GM19328 (cell line): ENCODE data around the gene SMCHD1.

ENCODE experiments used
- ATAC-seq: cut with Tn5 transposase; IDR thresholded peaks from one replicate; pipeline ENCODE4 v1.9.1; 2021; ENCODE audit warnings: mild to moderate bottlenecking, moderate library complexity; ENCODE audit not compliant: unreplicated experiment

The SMCHD1 gene

DNA sequence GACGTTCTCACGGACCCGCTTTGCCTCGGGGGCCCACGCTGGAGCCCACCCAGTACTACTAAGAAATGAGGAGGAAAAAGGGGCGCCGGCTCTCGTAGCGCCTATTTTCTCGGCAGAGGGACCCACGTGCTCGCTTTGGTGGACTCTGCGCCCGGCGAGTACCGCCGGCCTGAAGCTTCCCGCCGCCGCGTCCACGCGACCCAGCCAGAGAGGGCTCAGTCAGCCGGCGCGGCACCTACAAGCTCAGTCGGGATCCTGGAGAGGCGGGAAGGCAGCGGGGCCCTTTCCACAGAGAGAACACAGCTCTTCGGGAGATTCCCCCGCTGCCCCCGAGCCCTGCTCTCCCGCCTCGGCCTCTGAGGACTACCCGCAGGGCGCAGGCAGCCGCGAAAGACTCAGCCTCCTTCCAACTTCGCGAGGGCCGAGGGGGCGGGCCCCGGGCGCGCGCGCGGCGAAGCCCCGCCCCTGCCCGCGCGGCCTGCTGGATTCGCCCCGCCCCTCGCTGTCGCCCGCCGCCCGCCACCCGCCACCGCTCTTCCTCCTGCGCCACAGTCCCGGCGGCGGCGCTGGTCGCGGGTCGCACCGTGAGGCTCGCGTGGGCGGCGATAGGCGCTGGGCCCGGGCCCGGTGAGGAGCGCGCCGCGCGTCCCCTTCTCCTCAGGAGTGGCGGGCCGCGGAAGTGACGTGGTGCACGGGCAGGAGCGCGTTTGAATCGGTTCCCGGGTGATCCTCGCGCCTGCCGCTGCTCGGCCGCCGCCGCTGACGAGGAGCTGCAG, at the start of gene SMCHD1:
SMCHD1 (plus strand) TSS at position 549 of the 776 bp plus-strand sequence. CDS start 350 bp downstream, outside the sequence.
- ATAC-seq, result peak; percentile 63

DNA sequence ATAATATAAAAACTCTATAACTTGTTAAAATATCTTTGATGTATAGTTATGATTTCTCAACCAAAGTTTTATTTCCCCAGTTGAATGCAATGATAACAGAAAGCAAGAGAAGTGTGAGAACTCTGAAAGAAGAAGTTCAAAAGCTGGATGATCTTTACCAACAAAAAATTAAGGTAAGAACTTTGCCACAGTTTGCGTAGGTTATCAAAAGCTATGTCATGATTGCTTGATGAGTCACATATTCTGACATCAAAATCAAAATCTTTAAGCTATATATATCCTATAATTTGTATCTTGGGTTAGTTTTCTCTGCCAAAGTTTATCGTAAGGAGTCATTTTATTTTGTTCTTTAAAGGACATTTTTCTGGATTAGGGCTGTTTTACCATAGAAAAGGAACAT, 49.2 kb upstream of the SMCHD1 start:
- ATAC-seq, result no peak

DNA sequence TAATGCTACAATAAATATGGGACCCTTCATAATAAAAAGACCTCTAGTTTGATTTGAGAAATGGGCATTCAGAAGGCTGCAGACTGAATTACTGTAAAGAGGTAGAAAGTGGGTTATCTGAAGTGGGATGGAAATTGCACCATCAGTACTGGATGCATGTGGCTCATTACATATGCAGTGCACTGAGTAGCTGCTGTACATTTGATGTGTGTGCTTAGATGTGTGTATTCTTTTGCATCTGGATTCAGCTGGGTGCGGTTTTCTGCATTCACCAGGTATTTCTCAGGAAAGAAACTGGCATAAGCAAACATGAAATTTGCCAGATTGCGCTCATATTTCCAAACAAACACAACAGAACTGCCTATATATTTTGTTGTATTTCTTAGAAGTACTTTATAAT, 45.9 kb upstream of the SMCHD1 start:
- no peak for ATAC-seq

DNA sequence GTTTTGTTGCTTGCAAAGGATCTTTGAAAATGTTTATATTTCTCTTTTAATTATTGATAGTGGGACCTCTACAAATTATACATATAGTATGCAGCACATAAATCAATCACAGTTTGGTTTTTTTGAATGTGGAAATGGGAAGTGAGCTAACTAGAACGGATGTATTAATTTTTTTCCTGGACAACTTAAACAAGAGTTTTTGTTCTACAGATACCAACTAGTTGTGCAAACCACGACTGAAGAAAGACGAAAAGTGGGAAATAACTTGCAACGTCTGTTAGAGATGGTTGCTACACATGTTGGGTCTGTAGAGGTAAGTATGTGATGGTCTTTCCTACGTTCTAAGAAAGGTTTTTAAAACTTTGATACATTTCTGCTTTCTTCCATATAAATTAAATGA, 45.0 kb upstream of the SMCHD1 start:
- no peak for ATAC-seq

DNA sequence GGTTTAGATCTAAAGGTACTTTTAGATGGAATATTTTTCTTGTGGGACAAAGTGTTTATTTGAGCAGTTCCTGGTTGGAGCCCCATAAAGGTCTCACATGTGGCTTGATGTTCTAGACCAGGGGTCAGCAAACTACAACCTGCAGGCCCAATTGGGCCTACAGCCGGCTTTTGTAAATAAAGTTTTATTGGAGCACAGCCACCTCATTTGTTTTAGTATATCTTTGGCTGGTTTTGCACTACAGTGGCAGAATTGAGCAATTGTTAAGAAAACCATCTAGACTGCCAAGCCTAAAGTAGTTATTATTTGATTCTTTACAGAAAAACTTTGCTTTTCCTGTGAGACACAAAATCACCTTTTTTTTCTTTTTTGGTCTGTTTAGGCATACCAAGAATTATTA, 42.5 kb upstream of the SMCHD1 start:
- ATAC-seq, result no peak

DNA sequence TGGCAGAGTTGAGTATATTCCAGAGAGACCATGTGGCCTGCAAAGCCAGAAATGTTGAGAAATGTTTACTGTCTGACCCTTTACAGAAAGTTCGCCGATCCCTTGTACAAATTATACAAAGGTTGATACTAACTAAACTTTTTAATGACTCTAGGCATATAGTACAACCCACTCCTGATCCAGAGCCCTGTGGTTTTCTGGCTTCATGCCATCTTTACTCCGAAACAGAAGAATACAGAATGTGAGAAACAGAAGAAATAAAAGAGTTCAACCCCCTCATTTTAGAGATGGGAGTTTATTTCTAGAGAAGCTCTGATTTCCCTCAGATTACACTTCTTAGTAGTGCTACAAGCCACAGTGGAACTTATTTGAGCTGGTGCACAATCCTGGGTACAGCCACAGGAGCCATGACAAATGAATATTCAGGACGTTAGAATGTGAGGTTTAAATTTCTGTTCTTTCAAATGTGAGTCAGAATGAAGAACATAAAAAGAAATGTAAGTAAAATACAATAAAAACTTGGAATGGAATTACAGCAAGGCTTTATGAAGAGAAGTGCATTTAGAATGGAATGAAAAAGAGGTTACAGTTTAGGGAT, 38.0 kb upstream of the SMCHD1 start:
- ATAC-seq, result no peak

DNA sequence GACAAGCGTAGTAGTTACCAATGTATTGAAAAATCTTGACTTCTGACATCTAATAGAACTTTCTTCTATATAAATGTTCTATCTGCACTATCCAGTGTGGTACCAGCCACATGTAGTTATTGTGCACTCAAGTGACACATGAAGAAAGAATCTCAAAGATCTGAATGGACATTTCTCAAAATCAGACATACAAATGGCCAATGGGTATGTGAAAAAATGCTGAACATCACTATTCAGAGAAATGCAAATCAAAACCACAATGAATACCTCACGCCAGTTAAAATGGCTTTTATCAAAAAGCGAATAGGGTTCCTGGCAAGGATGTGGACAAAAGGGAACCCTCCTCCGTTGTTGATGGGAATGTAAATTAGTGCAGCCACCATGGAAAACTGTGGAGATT, 37.5 kb upstream of the SMCHD1 start:
- no peak for ATAC-seq

DNA sequence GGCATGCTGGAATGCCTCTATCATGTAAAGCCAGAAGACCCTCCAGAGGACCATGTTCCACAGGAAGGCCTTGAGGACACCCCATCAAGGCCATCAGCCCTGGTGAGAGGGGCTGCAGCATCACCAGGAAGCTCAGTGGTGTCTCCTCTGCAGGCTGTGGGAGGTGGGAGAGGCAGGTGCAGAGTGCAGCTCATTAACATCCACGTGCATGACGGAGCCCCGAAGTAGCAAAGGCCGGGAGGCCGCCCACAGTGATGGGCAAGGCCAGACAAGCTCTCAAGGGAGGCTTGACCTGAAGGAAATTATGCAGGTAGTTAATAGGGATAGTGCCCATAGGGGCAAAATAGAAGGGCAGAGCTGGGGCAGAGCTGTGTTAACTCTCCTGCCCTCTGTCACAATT, 30.3 kb upstream of the SMCHD1 start:
- ATAC-seq, result no peak

DNA sequence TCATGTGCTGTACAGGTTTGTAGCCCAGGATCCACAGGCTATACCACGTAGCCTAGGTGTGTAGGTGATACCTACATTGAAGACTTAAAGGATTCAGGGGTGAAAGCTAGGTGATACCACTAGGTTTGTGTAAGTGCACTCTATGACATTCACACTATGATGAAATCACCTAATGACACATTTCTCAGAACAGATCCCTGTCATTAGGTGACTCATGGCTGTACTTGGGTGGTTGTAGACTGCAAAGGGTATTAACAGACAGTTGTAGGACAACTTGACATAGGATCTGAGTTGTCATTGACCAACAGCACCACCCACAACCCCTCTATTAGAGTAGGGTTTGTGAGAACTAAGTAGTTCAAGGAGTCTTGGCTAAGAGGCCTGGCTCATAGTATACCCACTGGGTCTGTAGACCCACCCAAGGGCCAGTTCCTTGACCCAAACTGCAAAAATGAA, 27.7 kb upstream of the SMCHD1 start:
- no peak for ATAC-seq

DNA sequence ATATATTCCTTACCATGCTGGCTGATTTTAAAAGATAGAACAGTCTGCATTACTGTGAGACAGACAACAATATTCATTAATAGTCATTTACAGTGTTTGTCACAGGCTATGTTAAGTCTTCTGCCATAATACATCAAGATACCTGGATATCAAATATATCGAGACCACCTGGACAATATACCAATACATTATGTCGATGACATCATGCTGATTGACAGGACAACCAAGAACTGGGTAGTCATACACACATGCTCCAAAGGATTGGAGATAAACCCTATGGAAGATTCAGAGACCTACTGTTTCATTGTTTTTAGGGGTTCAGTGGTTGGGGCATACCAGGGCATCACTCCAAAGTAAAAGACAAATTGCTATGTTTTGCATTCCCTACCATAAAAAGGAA, 26.5 kb upstream of the SMCHD1 start:
- ATAC-seq, result no peak

DNA sequence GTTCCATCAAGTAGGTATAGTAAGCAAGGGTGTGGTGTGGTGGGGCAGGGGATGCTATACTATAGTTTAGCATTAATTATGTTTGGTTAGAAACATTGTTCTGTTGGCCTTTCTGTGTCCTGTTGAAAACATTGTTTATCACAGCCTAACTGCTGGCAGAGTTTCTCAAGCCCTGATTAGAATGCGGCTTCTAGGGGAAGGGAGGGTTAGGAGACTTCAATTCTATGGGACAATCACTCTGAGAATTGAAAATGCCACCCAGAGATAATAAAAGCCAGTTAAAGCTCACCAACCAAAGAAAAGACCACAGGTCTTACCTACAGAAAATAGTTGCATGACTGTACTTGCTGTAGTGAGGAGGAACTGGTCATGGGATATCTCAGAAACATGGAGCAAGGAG, 19.9 kb upstream of the SMCHD1 start:
- ATAC-seq, result no peak

DNA sequence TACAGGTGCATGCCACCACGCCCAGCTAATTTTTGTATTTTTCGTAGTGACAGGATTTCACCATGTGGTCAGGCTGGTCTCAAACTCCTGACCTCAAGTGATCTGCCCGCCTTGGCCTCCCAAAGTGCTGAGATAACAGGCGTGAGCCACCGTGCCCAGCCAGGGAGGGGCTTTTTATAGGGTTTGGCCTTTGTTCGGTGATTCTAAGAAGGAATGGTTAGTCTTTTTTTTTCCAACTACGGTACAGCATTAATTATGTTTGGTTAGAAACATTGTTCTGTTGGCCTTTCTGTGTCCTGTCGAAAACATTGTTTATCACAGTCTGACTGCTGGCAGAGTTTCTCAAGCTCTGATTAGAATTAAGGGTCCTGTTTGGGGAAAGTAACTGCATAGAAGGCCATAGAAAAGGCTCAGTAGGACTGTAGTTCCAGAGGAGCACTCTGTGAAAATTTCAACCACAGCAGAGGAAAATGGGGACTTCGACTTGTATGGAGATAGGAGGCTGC, 19.3 kb upstream of the SMCHD1 start:
- ATAC-seq, result no peak

DNA sequence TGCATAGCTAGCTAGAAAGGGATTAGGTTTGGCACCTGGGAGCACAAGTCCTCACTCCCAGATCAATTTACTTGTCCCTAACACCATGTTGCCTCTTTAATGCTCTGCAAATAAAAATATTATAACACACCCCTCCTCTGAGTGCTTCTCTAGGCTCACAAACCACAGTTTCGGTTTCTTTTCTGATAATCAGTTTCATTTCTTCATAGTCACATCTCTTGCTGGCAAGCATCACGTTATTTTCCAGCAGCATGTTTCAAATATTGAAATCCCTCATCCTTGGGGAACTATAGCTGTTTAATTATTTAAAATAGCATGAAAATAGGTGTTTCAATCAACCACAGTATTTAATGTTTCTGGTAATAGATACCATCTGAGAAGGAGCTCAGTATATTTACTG, 13.9 kb upstream of the SMCHD1 start:
- peak; percentile 47 for ATAC-seq

DNA sequence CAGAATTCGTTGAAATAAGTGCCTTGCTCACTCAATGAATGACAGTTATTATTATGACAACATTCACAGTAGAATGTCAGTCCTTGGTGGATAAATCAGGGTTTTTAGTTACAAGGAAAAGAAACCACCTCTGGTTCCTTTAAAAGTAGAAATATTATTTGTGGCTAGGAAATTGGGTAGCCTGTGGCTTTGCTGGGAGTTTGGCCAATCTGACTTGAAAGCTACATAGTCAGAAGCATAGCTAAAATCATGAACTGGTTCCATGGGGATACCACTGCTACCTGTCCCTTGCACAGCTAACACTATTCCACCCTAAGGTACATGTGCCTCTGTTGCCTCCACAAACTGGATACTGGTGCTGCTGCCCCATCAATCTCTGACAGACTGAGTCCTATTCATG, 12.8 kb upstream of the SMCHD1 start:
- no peak for ATAC-seq

DNA sequence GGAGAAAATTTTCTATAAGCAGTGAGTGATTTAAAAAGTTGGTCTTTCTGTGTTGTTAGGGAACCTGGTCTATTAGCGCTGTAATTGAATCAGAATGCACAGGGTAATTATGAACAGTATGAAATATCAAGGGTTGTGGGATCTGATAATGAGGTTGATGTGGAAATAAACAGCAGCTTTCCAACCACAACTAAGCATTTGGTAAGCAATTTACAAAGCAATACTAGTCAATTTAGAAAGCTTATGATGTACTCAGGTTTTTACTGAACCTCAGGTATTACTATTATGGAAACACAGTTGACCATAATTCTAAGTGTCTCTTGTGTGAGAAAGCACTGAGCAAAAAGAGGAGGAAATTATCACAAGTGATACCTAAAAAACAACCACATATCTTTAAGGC, 11.0 kb upstream of the SMCHD1 start:
- ATAC-seq, result no peak

DNA sequence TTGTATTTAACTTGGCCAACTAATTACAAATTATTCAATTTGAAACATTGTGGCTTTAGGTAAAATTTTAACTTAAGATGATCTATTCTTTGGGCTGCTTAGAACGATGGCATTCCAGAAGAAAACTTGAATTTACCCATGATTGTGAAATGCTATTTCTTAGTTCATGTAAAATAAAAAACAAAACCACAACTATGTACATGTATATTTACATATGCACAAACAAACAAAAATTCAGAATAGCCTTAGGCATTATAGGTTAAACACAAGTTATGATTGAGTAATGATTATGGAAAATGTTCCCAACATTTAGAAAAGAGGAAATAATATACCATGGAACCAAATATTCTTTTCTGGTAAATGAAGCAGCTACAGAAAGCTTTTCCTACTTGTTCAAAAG, 3.5 kb upstream of the SMCHD1 start:
- no peak for ATAC-seq

DNA sequence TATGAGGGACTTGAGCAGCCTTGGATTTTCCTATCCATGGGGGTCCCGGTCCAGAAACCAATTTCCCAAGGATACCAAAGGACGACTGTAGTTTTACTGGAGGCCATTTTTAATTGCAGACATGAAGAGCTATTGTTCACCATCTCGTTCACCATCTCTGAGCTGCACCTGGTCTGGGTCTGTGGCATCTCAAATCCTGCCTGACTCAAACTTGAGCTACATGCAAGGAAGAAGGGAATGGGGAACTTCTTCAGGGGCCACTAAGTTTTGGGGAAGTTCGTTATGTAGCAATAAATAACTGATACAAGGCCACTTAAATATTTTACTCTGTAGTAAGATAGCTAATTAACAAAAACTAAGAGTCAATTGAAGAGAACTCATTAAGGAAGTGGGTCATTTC, 2.1 kb upstream of the SMCHD1 start:
- ATAC-seq, result no peak

DNA sequence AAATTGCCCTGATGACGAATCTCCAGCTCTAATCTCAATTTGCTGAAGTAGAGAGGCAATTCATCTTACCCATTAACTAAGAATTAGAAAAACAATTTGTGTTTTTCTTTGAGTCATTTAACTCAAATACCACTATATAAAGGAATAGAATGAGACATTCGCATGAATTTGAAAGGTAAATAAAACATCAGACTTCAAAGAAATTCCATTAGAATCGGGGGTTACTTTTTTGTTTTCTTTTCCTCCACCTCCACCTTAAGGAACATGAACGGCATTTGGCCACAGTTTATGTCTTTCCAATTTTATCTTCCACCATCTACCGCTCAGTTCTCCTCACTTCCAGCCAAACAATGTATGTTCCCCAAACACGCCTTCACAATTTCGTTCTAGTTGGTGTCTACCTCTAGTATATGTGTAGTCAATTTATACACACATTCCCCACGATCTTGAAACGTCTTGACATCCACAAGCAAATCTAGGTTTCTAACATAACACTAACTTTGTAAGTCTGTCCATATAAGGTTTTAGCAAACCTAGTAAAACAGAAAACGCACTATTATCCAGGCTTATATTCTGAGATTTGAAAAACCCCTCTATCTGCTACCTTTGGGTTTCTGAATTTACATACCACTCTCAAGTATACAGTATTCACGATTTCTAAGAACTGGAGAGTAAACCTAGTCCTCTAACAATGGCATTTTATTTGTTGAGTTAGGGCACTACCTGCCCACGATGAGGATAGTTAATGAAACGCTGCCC, 1.2 kb upstream of the SMCHD1 start:
- no peak for ATAC-seq

DNA sequence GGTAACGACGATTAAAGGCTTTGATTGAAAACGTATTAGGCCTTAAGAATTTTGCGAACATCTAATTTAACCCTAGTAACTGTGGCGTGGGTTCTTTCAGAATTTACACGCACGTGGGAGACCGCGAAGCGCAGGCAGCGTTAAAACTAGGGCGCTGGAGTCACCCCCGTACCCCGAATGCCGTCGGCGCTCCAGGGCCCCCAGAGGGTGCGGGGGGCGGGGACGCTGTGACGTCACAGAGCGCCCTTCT, 673 bp upstream of the SMCHD1 start:
- ATAC-seq, result peak; percentile 25

DNA sequence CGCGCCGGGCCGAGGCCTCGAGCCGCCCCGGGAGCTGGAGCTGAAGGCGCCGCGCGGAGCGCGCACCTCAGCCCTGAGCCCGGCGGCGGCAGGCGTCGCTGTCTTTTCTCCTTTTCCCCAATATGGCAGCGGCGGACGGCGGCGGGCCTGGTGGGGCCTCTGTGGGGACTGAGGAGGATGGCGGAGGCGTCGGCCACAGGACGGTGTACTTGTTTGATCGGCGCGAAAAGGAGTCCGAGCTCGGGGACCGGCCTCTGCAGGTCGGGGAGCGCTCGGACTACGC, 369 bp downstream of the SMCHD1 start:
- peak; percentile 26 for ATAC-seq

DNA sequence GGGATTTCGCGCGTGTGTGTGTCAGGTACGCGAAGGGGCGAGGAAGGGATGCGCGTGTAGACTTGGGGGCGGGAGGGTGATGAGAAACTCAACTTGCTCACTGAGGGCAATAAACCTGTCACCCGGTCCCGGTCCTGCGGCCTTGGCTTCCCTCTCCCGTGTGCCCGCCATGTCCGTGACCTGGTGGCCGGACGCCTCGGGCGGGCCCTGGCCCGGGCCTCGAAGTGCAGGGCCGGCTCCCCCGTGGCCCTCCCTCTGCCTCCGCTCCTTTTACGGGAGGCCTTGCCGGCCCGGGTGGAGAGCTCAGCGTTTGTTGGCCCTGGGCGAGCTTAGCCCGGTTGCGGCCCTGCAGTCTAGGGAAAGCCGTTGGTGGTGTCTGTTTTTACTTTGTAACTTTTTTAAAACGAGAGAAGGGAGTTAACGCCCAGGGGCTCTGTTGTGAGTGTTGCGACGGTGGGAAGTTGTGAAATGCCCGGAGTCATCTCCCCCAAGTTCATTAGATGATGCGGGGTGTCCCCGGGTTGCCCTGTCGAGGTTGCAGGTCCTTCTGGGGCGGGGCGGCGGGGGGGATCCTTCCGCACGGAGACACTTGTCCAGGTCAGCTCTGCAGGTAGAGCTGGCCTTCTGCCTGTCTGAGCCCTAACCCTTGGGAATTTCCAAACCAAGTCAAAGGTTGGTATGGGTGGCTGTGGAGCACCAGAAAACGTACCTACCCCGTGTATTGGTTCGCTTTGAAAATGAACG, 883 bp downstream of the SMCHD1 start:
- ATAC-seq, result peak; percentile 2
